LNCaP clone FGC (cell line): ENCODE measurements around the gene CCDC73.
"Not testable (repeated sequence)": the region's sequence is repeated elsewhere in the genome, so short reads cannot be mapped to it uniquely, and the experiment has no call there.

Source experiments
- DNase-seq: peaks from one replicate; pipeline ENCODE4 v3.0.0-alpha.2; 2011; ENCODE audit warnings: low read depth
- H3K4me3 ChIP-seq: 2 replicates; pipeline ENCODE4 v1.5.1; 2011; ENCODE audit warnings: mild to moderate bottlenecking, low read depth, low read length, control low read depth
- CTCF ChIP-seq: IDR thresholded peaks from 2 replicates; pipeline ENCODE4 v1.5.1; 2012; ENCODE audit warnings: mild to moderate bottlenecking; ENCODE audit not compliant: control insufficient read depth, insufficient read depth; ENCODE audit errors: extremely low read depth

Gene CCDC73

GRCh38 chr11:32635819-32636218 is 158.6 kb downstream of the CCDC73 start:
- no peak overlapping the region for H3K4me3 ChIP-seq
- no peak for TF ChIP-seq CTCF
- no peak for DNase-seq

GRCh38 chr11:32630844-32631243 is 163.6 kb downstream of the CCDC73 start:
- no peak overlapping the region for H3K4me3 ChIP-seq
- no peak for TF ChIP-seq CTCF

GRCh38 chr11:32616903-32617302 is 177.6 kb downstream of the CCDC73 start:
- no peak for DNase-seq
- no peak overlapping the region for H3K4me3 ChIP-seq
- no peak for TF ChIP-seq CTCF

More at GRCh38 chr11:32630844-32631243, 163.6 kb downstream of the CCDC73 start:
- no peak for DNase-seq

DNA sequence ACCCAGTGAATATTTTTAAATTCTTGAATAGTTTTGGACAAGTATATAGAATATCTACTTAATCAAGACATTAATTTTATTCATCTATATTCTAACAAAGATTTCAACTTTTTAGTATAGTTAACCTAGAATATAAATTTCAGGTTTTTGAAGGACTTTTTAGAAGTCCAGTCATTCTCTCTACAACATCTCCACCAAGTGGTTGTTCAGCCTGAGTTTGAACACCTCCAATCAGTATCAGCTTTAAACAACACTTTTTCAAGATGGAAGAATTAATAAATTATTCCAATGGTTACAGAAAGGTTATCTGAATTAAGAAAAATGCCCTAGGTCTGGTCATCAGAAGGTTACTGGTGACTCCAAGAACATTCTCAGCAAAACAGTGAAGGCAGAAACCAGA is 179.0 kb downstream of the CCDC73 start:
- H3K4me3 ChIP-seq, result no peak overlapping the region
- no peak for DNase-seq
- TF ChIP-seq CTCF, result peak; percentile 35; the same call in 1 of the 2 replicates

- no peak for DNase-seq
- no peak for TF ChIP-seq CTCF
- H3K4me3 ChIP-seq, result no peak overlapping the region
Measured at GRCh38 chr11:32613500-32614151, 180.8 kb downstream of the CCDC73 start.

GRCh38 chr11:32610797-32611352 is 183.6 kb downstream of the CCDC73 start:
- no peak for DNase-seq
- TF ChIP-seq CTCF, result no peak
- no peak overlapping the region for H3K4me3 ChIP-seq

DNA sequence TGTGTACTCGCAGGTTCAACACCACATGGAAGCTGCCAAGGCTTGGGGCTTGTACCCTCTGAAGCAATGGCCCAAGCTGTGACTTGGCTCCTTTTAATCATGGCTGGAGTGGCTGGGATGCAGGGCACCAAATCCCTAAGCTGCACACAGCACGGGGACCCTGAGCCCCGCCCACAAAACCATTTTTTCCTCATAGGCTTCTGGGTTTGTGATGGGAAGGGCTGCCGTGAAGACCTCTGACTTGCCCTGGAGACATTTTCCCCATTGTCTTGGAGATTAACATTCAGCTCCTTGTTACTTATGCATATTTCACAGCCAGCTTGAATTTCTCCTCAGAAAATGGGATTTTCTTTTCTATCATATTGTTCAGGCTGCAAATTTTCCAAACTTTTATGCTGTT is 185.6 kb downstream of the CCDC73 start:
- H3K4me3 ChIP-seq, DNase-seq: not testable (repeated sequence)
